GM19193 (cell line): ENCODE measurements around the gene NFATC4.

ENCODE experiments used
- POLR2A ChIP-seq: IDR thresholded peaks from 4 replicates; pipeline ENCODE4 v1.6.1; 2011; ENCODE audit not compliant: insufficient read depth, insufficient read length; ENCODE audit errors: extremely low read depth

The NFATC4 gene

GRCh38 chr14:24406416-24406815 is 38.4 kb downstream of the NFATC4 start:
- no peak for TF ChIP-seq POLR2A

DNA sequence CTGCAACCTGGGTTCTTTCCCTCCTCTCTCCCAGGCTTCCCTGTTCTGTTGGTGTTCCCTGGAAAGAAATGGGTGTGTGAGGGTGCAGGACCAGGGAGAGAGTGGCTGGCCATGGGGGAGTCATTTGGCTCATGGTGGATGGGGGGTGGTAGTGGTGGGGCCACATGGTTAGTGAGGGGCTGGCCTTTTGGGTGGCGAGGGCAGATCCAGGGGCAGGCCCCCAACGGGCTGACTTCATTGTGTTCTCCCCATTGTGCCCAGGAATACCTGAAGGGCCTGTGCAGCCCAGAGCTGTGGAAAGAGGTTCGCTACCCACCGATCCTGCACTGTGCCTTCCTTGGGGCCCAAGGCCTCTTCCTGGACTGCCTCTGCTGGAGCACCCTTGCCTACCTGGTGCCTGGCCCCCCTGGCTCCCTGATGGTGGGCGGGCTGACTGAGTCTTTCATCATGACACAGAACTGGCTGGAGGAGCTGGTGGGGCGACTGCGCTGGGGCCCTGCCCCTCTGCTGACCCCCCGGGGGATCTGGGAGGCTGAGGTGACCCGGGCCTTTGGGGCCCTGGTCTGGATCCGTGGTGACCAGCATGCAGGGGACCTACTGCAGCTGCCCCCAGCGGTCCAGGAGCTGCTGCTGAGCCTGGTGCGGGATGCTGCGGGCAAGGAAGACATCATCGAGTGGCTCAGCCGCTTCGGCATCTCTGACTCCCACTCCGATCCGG is 39.8 kb downstream of the NFATC4 start:
- TF ChIP-seq POLR2A = no peak

GRCh38 chr14:24408764-24409163 is 40.8 kb downstream of the NFATC4 start:
- TF ChIP-seq POLR2A = no peak

DNA sequence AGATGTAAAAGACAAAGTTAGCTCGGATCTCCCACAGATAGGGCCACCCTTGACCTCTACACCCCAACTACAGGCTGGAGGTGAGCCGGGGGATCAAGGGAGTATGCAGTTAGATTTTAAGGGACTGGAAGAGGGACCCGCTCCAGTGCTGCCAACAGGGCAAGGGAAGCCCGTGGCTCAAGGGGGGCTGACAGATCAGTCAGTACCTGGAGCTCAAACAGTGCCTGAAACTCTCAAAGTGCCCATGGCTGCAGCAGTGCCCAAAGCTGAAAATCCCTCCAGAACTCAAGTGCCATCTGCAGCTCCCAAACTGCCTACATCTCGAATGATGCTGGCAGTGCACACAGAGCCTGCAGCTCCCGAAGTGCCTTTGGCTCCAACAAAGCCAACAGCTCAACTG is 41.2 kb downstream of the NFATC4 start:
- no peak for TF ChIP-seq POLR2A

DNA sequence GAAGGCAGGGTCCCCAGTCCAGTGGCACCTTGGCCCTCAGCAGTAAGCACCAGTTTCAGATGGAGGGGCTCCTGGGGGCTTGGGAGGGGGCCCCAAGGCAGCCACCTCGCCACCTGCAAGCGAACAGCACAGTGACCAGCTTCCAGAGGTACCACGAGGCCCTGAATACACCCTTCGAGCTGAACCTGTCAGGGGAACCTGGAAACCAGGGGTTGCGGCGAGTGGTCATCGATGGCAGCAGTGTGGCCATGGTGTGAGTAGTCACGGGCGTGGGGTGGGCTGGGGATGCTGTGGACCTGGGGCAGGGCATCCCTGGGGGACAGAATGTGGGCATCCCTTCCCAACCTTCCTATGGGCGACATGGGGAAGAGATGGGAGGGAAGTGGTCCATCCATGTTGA is 42.0 kb downstream of the NFATC4 start:
- TF ChIP-seq POLR2A = no peak

GRCh38 chr14:24411443-24412389 is 43.7 kb downstream of the NFATC4 start:
- TF ChIP-seq POLR2A = no peak

GRCh38 chr14:24414077-24414476 is 46.1 kb downstream of the NFATC4 start:
- TF ChIP-seq POLR2A = no peak

- TF ChIP-seq POLR2A = no peak
Measured at GRCh38 chr14:24414732-24415420, 46.9 kb downstream of the NFATC4 start.

- TF ChIP-seq POLR2A = no peak
Measured at GRCh38 chr14:24415421-24416253, 47.7 kb downstream of the NFATC4 start.

DNA sequence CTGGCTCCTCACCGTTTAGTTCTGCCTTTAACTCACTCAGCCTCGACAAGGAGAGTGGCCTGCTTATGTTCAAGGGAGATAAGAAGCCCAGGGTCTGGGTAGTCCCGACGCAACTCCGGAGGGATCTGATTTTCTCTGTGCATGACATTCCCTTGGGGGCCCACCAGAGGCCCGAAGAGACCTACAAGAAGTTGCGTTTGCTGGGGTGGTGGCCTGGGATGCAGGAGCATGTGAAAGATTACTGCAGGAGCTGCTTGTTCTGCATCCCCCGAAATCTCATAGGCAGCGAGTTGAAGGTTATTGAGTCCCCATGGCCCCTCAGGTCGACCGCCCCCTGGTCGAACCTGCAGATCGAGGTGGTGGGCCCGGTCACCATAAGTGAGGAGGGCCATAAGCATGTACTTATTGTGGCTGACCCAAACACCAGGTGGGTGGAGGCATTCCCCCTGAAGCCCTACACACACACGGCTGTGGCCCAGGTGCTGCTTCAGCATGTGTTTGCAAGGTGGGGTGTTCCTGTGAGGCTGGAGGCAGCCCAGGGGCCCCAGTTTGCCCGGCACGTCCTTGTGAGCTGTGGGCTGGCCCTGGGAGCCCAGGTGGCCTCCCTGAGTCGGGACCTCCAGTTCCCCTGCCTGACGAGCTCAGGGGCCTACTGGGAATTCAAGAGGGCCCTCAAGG is 48.4 kb downstream of the NFATC4 start:
- TF ChIP-seq POLR2A = no peak

GRCh38 chr14:24416932-24417619 is 49.1 kb downstream of the NFATC4 start:
- TF ChIP-seq POLR2A = no peak

DNA sequence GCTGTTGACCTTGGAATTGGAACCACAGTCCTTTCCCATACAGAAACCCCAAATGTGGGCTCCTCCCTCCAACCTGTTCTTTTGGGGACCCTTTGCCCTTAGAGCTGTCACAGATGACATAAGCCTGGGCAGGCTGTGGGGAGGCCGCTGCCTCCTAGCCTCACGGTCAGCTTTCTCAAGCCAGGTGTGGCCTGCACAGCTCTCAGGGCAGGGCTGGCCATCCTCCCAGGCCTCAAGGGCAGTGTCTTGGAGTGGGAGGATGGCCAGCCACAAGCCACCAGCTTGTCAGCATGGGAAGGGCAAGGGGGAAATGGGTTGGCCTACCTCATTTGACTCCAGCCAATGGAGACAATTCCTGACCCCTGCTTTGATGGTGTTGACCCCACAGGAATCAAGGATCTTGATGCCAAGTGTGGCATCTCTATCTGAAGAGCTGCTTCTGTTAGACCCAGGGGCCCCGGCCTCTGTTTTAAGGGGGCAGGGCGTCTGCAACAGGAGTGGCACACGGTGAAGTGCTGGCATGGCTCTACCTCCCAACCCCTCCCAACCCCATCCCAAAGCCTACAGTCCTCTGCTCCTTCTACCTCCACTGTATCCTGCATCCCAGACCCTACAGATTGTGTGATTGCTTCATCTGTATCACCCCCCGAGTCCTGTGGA is 50.0 kb downstream of the NFATC4 start:
- no peak for TF ChIP-seq POLR2A

- TF ChIP-seq POLR2A = no peak
Measured at GRCh38 chr14:24418492-24418873, 50.5 kb downstream of the NFATC4 start.
